Ovary (tissue), 3 donors: ENCODE measurements around the gene L3HYPDH.

Experiments used
- CTCF ChIP-seq, 3 donors: fragments of 450-650 bp in 2 of 3; fragments of 200-600 bp in 1 of 3; IDR thresholded peaks; one replicate each; pipeline versions ENCODE4 v1.5.1 to v1.8.0; 2016 to 2022; ENCODE audit warnings: antibody characterized with exemption in 3 of 3, mild to moderate bottlenecking in 1 of 3
- POLR2A ChIP-seq: fragments of 450-650 bp; IDR thresholded peaks from one replicate; pipeline ENCODE4 v1.6.1; 2017; ENCODE audit warnings: antibody characterized with exemption, mild to moderate bottlenecking, moderate library complexity
- donor health status: DM: no; HTN: no; CAD: no.

- no peak for TF ChIP-seq POLR2A
- TF ChIP-seq CTCF (IDR thresholded peaks at IDR 0.05), result no peak
These were observed 8.5 kb downstream of the L3HYPDH start for GRCh38 chr14:59475709-59476108.
